GM10847 (cell line): ENCODE results near the gene GHRHR.

Experiments
- POLR2A ChIP-seq: IDR thresholded peaks from 2 replicates; pipeline ENCODE4 v1.6.1; 2011; ENCODE audit not compliant: insufficient read length; ENCODE audit errors: extremely low read depth

Gene GHRHR

GRCh38 chr7:30923774-30924413 is 39.9 kb upstream of the GHRHR start:
- TF ChIP-seq POLR2A = no peak

DNA sequence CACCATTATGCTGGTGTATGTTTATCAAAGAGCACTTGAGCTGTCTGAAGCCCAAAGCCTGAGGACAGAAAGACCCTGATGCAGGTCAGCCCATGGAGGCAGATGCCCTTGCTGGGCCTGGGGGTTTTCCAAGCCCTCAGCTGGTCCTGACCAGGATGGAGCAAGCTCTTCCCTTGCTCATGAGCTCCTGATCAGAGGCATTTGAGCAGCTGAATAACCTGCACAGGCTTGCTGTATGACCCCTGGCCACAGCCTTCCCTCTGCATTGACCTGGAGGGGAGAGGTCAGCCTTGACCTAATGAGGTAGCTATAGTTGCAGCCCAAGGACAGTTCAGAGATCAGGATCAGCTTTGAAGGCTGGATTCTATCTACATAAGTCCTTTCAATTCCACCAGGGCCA is 39.1 kb upstream of the GHRHR start:
- no peak for TF ChIP-seq POLR2A

DNA sequence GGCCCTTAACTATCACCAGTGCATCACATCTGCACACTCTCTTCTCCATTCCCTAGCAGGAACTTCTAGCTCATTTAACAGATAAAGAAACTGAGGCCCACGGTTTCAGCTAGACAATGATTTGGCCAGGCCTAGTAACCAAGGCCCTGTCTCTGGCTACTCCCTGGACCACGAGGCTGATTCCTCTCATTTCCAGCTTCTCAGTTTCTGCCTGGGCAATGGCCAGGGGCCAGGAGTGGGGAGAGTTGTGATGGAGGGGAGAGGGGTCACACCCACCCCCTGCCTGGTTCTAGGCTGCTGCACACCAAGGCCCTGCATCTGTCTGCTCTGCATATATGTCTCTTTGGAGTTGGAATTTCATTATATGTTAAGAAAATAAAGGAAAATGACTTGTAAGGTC is 38.6 kb upstream of the GHRHR start:
- no peak for TF ChIP-seq POLR2A

- TF ChIP-seq POLR2A = no peak
Measured at GRCh38 chr7:30925913-30926312, 37.8 kb upstream of the GHRHR start.

GRCh38 chr7:30926313-30926712 is 37.4 kb upstream of the GHRHR start:
- no peak for TF ChIP-seq POLR2A

- TF ChIP-seq POLR2A = no peak
Measured at GRCh38 chr7:30927040-30927439, 36.7 kb upstream of the GHRHR start.

DNA sequence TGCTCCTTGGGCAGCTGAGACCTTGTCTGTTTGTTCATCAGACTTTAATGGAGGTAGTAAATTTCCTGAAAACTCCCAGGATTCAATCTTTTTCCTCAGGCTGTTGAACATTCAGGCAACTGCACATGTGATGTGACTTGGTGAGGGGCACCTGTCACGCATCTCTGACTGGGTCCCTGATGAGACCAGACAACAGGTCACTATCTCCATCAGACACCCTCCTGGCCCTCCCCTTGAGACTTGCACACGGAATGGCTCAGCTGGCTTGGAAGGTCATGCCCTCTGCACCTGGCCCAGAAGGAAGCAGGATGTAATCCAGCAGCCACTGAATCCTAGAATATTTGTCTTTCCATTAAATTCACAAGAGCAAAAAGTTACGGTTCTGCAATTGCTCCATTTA is 36.2 kb upstream of the GHRHR start:
- TF ChIP-seq POLR2A = no peak

- no peak for TF ChIP-seq POLR2A
Measured at GRCh38 chr7:30928254-30928872, 35.4 kb upstream of the GHRHR start.

DNA sequence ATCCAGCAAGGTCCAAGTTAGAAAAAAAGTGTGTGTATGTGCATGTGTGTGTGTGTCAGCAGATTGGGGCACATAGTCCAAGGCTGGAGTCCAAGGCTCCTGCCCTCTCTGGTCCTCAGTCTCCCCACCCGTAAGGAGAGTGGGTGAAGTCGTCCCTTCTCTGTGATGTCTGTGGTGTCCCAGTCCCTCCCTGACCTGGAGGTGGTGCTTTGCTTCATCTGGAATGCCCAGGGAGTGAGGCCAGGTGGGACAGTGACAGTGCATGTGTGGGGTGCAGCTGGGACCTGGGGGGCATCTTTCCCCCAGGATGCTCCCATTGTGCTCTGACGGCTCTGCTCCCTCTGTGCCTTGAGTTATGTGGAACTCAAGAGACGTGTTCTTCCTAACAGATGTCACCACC is 34.1 kb upstream of the GHRHR start:
- TF ChIP-seq POLR2A = no peak

GRCh38 chr7:30930621-30931020 is 33.1 kb upstream of the GHRHR start:
- TF ChIP-seq POLR2A = no peak

DNA sequence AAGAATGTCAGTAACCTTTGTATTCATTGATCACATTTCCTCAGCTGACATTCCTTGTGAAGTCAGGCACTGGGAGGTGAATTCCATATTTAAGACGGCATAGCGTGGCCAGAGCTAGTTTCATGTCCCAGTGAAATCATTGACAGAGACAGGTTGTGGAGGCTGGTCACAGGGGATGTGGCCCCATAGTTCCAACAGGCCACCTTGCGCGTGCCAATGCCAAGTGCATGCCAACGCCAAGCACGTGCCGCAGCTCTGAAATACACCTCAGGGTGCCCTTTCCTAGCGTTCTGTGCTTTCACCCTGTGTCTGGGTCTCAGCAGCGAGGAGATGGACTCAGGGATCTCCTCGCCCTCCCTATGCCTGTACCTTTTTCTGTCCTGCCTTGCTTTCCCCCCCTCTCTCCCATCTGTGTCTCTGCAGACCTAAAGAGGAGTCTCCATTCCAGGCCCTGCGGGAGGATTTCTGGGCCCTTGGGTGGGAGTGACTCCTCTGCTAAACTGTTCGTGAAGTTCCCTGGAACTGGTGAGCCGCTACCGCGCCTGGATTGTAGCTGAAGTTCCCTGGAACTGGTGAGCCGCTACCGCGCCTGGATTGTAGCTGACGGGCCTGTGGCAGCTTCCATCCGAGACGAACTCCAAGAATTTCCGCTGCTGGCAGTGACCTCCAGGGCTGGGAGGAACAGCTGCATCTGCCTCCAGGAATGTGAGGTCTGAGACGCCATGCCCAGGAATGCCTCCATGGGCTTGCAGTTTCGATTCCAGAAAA is 32.4 kb upstream of the GHRHR start:
- no peak for TF ChIP-seq POLR2A

DNA sequence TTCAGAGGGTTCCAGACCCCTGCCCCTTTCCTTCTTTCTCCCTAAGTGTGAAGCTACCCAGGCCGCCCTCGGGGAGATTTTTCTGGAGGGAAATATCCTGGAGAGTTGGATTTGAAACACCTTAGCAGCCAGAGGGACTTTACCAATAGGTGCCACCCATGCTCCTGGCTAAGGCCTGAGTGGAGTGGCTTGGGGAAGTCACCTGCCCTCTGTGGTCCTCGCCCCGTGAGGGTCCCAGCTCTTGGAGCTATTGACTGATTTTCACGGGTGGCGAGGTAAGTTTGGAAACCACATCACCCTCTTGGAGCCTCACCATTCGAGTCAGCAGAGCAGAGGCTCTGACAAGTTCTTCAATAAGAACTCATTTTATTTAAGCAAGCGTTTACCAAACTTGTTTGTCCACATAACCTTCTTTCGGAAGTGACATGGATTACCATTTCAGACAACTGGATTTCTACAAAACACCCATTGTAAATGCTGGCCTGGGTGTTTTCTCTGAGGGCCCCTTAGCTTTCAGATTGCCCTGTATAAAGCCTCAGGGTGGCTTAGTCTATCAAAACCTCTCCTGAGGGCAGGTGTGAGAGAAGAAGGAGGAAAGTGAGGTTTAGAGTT is 31.7 kb upstream of the GHRHR start:
- no peak for TF ChIP-seq POLR2A

- TF ChIP-seq POLR2A = no peak
Measured at GRCh38 chr7:30932562-30932961, 31.2 kb upstream of the GHRHR start.

DNA sequence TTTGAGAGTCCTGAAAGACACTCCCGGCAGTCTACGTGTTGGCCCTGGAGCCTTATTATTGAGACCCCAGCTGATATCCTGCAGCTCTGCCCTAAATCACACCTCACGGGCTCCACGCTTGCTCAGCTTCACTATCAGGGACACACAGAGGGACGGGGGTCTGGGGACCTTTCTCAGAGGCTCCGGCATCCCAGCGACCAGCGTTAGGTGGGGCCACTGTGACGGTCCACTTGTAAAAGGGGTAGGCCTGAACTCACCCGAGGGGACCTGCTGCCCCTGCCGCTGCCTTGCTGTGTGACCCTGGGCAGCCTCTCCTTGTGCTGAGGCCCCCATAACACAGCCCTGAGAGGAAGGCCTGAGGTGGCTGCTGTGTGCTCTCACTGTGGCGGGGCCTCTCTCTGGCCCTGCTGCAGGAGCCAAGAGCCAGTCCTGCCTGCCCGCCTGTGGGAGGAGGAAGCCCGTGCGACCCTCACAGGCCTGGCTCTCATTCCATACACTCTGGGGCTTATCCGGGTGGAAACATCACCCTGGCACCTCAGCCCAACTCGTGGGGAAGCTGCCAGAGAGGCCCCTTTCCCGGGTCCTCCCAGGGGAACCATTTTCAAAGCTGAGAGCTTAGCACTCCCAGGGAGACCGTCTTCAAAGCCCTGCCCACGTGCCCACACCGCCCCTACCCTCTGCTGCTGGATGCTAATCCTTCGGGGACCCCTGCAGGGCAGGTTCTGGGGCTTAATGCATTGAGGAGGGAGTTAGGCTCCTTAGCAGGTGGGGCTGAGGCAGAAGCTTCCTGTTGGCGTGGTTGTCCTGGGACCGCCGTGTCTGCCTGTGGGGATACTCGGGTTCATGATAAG is 30.4 kb upstream of the GHRHR start:
- no peak for TF ChIP-seq POLR2A

DNA sequence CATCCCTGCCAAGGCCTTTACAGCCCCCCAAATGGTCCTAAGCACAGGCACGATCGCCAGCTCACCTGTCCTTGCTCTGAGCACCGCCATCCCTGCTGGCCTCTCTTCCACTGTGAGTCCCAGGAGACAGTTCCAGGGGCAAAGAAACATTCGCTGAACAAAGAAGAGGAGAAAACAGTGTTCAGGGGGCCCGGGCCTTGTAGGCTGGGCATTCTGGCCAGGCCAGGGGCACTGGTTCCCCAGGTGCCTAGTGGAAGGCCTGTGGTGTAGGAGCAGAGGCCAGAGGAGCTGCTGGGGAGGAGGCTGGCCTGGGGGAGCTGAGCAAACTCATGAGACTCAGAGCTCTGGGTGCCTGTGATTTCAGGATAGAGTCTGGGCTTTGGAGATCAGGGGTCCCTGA is 29.5 kb upstream of the GHRHR start:
- TF ChIP-seq POLR2A = no peak

DNA sequence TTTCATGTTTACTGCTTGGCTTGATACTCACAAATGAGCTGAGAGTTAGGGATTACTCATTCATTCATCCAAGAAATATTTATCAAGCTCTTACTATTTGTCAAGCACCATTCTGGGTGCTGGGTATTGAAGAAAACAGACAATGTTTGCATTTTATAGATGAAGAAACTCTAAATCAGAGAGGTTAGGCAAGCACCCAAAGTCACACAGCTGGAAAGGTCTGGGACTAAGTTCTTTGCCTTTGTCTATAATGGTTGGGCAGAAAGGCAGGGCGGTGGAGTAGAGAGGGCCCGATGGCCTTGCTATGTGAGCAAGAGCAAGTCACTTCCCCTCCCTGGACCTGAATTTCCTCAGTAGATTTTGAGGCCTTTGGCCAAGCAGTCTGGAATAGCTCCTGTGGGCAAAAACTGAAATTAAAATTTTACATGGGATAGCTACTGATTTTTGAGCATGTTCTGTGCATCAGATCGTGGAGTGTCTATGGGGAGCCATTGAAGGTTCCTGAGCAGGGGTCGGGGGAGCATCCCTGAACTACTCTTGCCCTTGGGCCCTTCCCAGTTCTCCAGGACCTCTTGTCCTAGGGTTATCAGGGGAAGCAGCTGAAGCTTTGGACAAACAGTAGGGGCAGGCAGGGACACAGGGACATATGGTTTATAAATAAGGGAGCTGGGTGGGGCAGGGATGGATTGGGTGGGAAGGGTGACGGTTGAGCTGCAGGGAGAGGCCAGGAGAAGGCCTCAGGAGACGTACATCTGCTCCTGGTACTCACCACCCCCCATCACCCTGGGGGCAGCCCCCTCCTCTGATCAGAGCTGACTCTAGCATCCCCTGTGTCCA is 28.8 kb upstream of the GHRHR start:
- TF ChIP-seq POLR2A = no peak
